SU-DHL-6 (cell line): Measurements from ENCODE around the gene CRIM1.

Source experiments
- H2AFZ ChIP-seq: fragments of 200-600 bp; sonication (generic); 2 replicates; pipeline ENCODE4 v1.6.1; 2014; ENCODE audit warnings: low read depth, mild to moderate bottlenecking, moderate library complexity, mixed read lengths, antibody characterized with exemption, low read length; ENCODE audit not compliant: severe bottlenecking
- H3F3A ChIP-seq: fragments of 200-600 bp; shearing (Covaris generic); 2 replicates; pipeline ENCODE4 v1.6.0; 2016; ENCODE audit warnings: antibody characterized with exemption, mild to moderate bottlenecking; ENCODE audit not compliant: insufficient read depth
- H3K27ac ChIP-seq: fragments of 200-600 bp; sonication (generic); 2 replicates; pipeline ENCODE4 v1.5.1; 2016; ENCODE audit warnings: low read depth, mild to moderate bottlenecking, low read length, moderate library complexity, mixed read lengths
- H3K27me3 ChIP-seq: fragments of 200-600 bp; sonication (generic), shearing (Covaris generic); 2 replicates; pipeline ENCODE4 v1.6.0; 2014; ENCODE audit warnings: mild to moderate bottlenecking, low read length
- H3K36me3 ChIP-seq: fragments of 200-600 bp; sonication (generic); 2 replicates; pipeline ENCODE4 v1.6.1; 2014; ENCODE audit warnings: mild to moderate bottlenecking, low read length, mixed read lengths
- H3K4me2 ChIP-seq: fragments of 300-600, 200-600 bp; shearing (Covaris generic), sonication (generic); 2 replicates; pipeline ENCODE4 v1.6.0; 2014; ENCODE audit warnings: low read length, low read depth, mild to moderate bottlenecking; ENCODE audit not compliant: poor library complexity, severe bottlenecking
- H3K4me3 ChIP-seq: fragments of 200-600 bp; sonication (generic); 2 replicates; pipeline ENCODE4 v1.5.1; 2014; ENCODE audit warnings: antibody characterized with exemption, low read length, mild to moderate bottlenecking, mixed read lengths; ENCODE audit not compliant: insufficient read depth, poor library complexity, severe bottlenecking
- H3K79me2 ChIP-seq: fragments of 200-600 bp; sonication (generic); 2 replicates; pipeline ENCODE4 v1.6.1; 2014; ENCODE audit warnings: mild to moderate bottlenecking, low read length, moderate library complexity; ENCODE audit not compliant: insufficient read depth
- H3K9ac ChIP-seq: fragments of 200-600 bp; sonication (generic); 2 replicates; pipeline ENCODE4 v1.7.0; 2014; ENCODE audit warnings: mild to moderate bottlenecking, low read length
- H3K9me2 ChIP-seq: fragments of 200-600 bp; sonication (generic); replicated peaks from 2 replicates; pipeline ENCODE4 v1.6.1; 2014; ENCODE audit warnings: low read length; ENCODE audit not compliant: insufficient read depth
- H3K9me3 ChIP-seq: fragments of 200-600 bp; sonication (generic); 2 replicates; pipeline ENCODE4 v1.6.1; 2014; ENCODE audit warnings: low read length, mixed read lengths; ENCODE audit not compliant: insufficient read depth
- H4K20me1 ChIP-seq: fragments of 200-600 bp; sonication (generic); 2 replicates; pipeline ENCODE4 v1.6.1; 2014; ENCODE audit warnings: low read depth, mild to moderate bottlenecking, antibody characterized with exemption, low read length, moderate library complexity, mixed read lengths
- CTCF ChIP-seq: fragments of 200-600 bp; sonication (generic); IDR thresholded peaks from one replicate; pipeline ENCODE4 v1.5.1; 2017; ENCODE audit warnings: antibody characterized with exemption, mild to moderate bottlenecking, low read length, moderate library complexity; ENCODE audit not compliant: insufficient read depth, poor library complexity, severe bottlenecking
- EZH2phosphoT487 ChIP-seq: fragments of 200-600 bp; sonication (generic), shearing (Covaris generic); conservative IDR thresholded peaks from 2 replicates; pipeline ENCODE4 v1.6.1; 2018; ENCODE audit warnings: mild to moderate bottlenecking, antibody characterized with exemption, low read length, moderate library complexity, mixed read lengths

The CRIM1 gene

GRCh38 chr2:36582951-36583350, 227.4 kb downstream of the CRIM1 start:
- H3K4me2 ChIP-seq, result no peak overlapping the region
- no peaks in the 10 kb centered on the region for H3F3A ChIP-seq
- H3K4me3 ChIP-seq, result no peak overlapping the region
- no peaks in the 10 kb centered on the region for H3K27me3 ChIP-seq
- H3K36me3 ChIP-seq, result peaks cover 4% of the 10 kb centered on the region; the same call in 1 of the 2 replicates
- no peak overlapping the region for H3K9ac ChIP-seq
- no peaks in the 10 kb centered on the region for H3K9me2 ChIP-seq
- H3K79me2 ChIP-seq, result no peaks in the 10 kb centered on the region
- H2AFZ ChIP-seq, result no peak overlapping the region
- H4K20me1 ChIP-seq, result no peaks in the 10 kb centered on the region; the same call in 1 of the 2 replicates
- TF ChIP-seq CTCF (no peak), EZH2phosphoT487 (no peak)
- H3K9me3 ChIP-seq, result no peaks in the 10 kb centered on the region
- no peak overlapping the region for H3K27ac ChIP-seq

- no peaks in the 10 kb centered on the region for H3K9me3 ChIP-seq
- H3K4me3 ChIP-seq, result no peak overlapping the region
- H3F3A ChIP-seq, result no peaks in the 10 kb centered on the region
- H3K36me3 ChIP-seq, result no peaks in the 10 kb centered on the region; the same call in 1 of the 2 replicates
- H4K20me1 ChIP-seq, result no peaks in the 10 kb centered on the region; the same call in 1 of the 2 replicates
- H3K9me2 ChIP-seq, result no peaks in the 10 kb centered on the region
- H3K4me2 ChIP-seq, result no peak overlapping the region
- H3K27ac ChIP-seq, result no peak overlapping the region
- H3K79me2 ChIP-seq, result no peaks in the 10 kb centered on the region
- H2AFZ ChIP-seq, result no peak overlapping the region
- TF ChIP-seq EZH2phosphoT487, result no peak
- no peak for TF ChIP-seq CTCF
- H3K27me3 ChIP-seq, result no peaks in the 10 kb centered on the region
- H3K9ac ChIP-seq, result no peak overlapping the region
Measured at GRCh38 chr2:36584148-36584794, 228.7 kb downstream of the CRIM1 start.

- H4K20me1 ChIP-seq, result no peaks in the 10 kb centered on the region; the same call in 1 of the 2 replicates
- no peaks in the 10 kb centered on the region for H3K9me3 ChIP-seq
- H3K27me3 ChIP-seq, result no peaks in the 10 kb centered on the region
- no peak overlapping the region for H3K9ac ChIP-seq
- H3K36me3 ChIP-seq, result peaks cover 4% of the 10 kb centered on the region; the same call in 1 of the 2 replicates
- no peaks in the 10 kb centered on the region for H3F3A ChIP-seq
- no peak for TF ChIP-seq EZH2phosphoT487
- no peak overlapping the region for H2AFZ ChIP-seq
- H3K79me2 ChIP-seq, result 0 out of 2 replicates have a peak, but pooled peaks cover 5% of the 10 kb centered on the region
- H3K27ac ChIP-seq, result no peak overlapping the region
- H3K9me2 ChIP-seq, result no peaks in the 10 kb centered on the region
- no peak overlapping the region for H3K4me3 ChIP-seq
- H3K4me2 ChIP-seq, result no peak overlapping the region
Measured at GRCh38 chr2:36586672-36587071, 231.1 kb downstream of the CRIM1 start.

GRCh38 chr2:36587101-36587500, 231.5 kb downstream of the CRIM1 start:
- no peaks in the 10 kb centered on the region for H3F3A ChIP-seq
- no peak overlapping the region for H2AFZ ChIP-seq
- 0 out of 2 replicates have a peak, but pooled peaks cover 5% of the 10 kb centered on the region for H3K79me2 ChIP-seq
- no peaks in the 10 kb centered on the region for H3K9me3 ChIP-seq
- H3K4me2 ChIP-seq, result no peak overlapping the region
- no peaks in the 10 kb centered on the region for H3K27me3 ChIP-seq
- no peak overlapping the region for H3K9ac ChIP-seq
- H4K20me1 ChIP-seq, result no peaks in the 10 kb centered on the region; the same call in 1 of the 2 replicates
- H3K27ac ChIP-seq, result no peak overlapping the region
- no peaks in the 10 kb centered on the region for H3K9me2 ChIP-seq
- H3K4me3 ChIP-seq, result no peak overlapping the region
- no peak for TF ChIP-seq EZH2phosphoT487
- TF ChIP-seq CTCF, result no peak
- H3K36me3 ChIP-seq, result peaks cover 4% of the 10 kb centered on the region; the same call in 1 of the 2 replicates
